ENCODE measurements around the gene OPA3. TPM values are rescaled to one million over a fixed set of nuclear protein-coding genes. Genes with fewer than 3 reads are reported as not detected.

Gene OPA3
- total and polyA plus RNA-seq, 2 experiments from 2014 or later: 11.5 to 14.5 TPM

DNA sequence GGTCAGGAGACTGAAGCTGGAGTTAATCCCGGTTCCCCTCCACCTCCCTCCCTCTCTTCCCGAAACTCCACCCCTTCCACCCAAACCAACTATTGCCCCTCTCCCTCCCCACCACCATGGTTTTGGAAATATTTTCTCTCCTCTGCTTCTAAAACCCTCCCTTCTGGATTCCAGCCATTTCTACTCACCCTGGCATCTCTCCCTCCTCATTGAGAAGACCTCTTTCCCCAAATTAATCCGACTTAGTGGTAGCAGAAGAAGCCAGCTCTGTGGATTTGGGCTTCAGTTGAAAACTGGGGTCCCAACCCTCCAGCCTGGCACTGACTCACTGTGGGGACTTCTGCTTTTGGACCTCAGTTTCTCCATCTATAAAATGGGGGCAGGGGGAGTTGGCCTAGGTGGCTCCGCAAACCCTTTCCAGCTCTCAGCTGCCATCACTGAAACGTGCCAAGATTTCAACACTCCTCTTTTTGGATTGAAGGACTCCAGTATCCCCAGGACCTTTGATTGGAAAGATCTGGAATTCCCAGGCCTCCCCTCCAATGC, 15.8 kb upstream of the OPA3 start:
- no peaks in the 10 kb centered on the region for H3K9me3 Mint-ChIP-seq
- H4K20me1 ChIP-seq (replicated peaks; ENCODE audit: insufficient read depth): no peaks in the 10 kb centered on the region; the same call in 1 of the 2 replicates
- H3K36me3 ChIP-seq (ENCODE audit: insufficient read depth): no peaks in the 10 kb centered on the region
- peaks cover 64% of the 10 kb centered on the region for H3K27me3 Mint-ChIP-seq (ENCODE audit: insufficient read depth, low read depth, poor library complexity)
- ATAC-seq (no peak), DNase-seq (ENCODE audit: low spot score) (no peak)
- H3K4me1 Mint-ChIP-seq: peaks cover 52% of the 10 kb centered on the region
- H3K27ac Mint-ChIP-seq: no peak overlapping the region
- H3K27me3 ChIP-seq (ENCODE audit: insufficient read depth): peaks cover 96% of the 10 kb centered on the region
- no peaks in the 10 kb centered on the region for H3K79me2 ChIP-seq (replicated peaks; ENCODE audit: insufficient read depth)
- H3K36me3 Mint-ChIP-seq (ENCODE audit: low read depth): no peaks in the 10 kb centered on the region; the same call in 2 of the 3 replicates
- no peak overlapping the region for H3K27ac ChIP-seq (ENCODE audit: low read depth)
- peak overlapping the region; percentile 67 for H3K4me3 ChIP-seq
- H2AFZ ChIP-seq: no peak overlapping the region
- H3K9me2 ChIP-seq (ENCODE audit: insufficient read depth): no peaks in the 10 kb centered on the region
- H3K4me3 Mint-ChIP-seq: peak overlapping the region; percentile 65; the same call in 1 of the 3 replicates
- peak overlapping the region; percentile 97 for H3K4me2 ChIP-seq
- no peak for TF ChIP-seq EZH2phosphoT487 (IDR thresholded peaks at IDR 0.05; ENCODE audit: unreplicated experiment)
- TF ChIP-seq EZH2 (IDR thresholded peaks at IDR 0.05; ENCODE audit: low read depth, unreplicated experiment): peak; percentile 17
- peaks cover 52% of the 10 kb centered on the region for H3K4me1 ChIP-seq (ENCODE audit: insufficient read depth)
- peaks cover 22% of the 10 kb centered on the region; the same call in 1 of the 2 replicates for H3F3A ChIP-seq (replicated peaks; ENCODE audit: low read depth)

DNA sequence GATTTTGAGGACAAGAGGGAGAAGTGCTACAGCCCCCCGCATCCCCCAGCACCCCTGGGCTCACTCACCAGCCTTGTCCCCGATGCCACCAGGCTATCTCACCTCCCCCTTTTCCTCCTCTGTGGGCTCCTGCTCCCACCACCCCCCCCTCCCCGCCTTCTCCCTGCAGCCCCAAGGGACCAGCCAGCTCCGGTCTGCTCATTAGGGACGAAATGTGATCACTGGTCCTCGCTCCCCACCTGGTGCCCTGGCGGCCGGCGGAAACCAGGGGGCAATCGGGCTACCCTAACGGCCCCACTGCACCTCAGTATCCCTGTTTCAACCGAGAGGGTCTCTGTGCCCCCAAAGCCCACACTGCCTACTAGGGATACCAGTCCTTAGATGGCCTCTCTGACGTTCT, 14.7 kb upstream of the OPA3 start:
- no peaks in the 10 kb centered on the region; the same call in 2 of the 3 replicates for H3K36me3 Mint-ChIP-seq (ENCODE audit: low read depth)
- Histone ChIP-seq H4K20me1 (replicated peaks; ENCODE audit: insufficient read depth) (no peaks in the 10 kb centered on the region; the same call in 1 of the 2 replicates), H3K27ac (ENCODE audit: low read depth) (no peak overlapping the region), H3F3A (replicated peaks; ENCODE audit: low read depth) (peaks cover 22% of the 10 kb centered on the region; the same call in 1 of the 2 replicates), H2AFZ (peak overlapping the region; percentile 72; the same call in 1 of the 2 replicates), H3K27me3 (ENCODE audit: insufficient read depth) (peaks cover 90% of the 10 kb centered on the region), H3K4me3 (peak overlapping the region; percentile 67), H3K4me1 (ENCODE audit: insufficient read depth) (peaks cover 53% of the 10 kb centered on the region), H3K79me2 (replicated peaks; ENCODE audit: insufficient read depth) (no peaks in the 10 kb centered on the region), H3K36me3 (ENCODE audit: insufficient read depth) (no peaks in the 10 kb centered on the region), H3K4me2 (peak overlapping the region; percentile 97), H3K9me2 (ENCODE audit: insufficient read depth) (no peaks in the 10 kb centered on the region)
- TF ChIP-seq, protein P1, sequence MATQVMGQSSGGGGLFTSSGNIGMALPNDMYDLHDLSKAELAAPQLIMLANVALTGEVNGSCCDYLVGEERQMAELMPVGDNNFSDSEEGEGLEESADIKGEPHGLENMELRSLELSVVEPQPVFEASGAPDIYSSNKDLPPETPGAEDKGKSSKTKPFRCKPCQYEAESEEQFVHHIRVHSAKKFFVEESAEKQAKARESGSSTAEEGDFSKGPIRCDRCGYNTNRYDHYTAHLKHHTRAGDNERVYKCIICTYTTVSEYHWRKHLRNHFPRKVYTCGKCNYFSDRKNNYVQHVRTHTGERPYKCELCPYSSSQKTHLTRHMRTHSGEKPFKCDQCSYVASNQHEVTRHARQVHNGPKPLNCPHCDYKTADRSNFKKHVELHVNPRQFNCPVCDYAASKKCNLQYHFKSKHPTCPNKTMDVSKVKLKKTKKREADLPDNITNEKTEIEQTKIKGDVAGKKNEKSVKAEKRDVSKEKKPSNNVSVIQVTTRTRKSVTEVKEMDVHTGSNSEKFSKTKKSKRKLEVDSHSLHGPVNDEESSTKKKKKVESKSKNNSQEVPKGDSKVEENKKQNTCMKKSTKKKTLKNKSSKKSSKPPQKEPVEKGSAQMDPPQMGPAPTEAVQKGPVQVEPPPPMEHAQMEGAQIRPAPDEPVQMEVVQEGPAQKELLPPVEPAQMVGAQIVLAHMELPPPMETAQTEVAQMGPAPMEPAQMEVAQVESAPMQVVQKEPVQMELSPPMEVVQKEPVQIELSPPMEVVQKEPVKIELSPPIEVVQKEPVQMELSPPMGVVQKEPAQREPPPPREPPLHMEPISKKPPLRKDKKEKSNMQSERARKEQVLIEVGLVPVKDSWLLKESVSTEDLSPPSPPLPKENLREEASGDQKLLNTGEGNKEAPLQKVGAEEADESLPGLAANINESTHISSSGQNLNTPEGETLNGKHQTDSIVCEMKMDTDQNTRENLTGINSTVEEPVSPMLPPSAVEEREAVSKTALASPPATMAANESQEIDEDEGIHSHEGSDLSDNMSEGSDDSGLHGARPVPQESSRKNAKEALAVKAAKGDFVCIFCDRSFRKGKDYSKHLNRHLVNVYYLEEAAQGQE (IDR thresholded peaks at IDR 0.05; ENCODE audit: unreplicated experiment): no peak
- TF ChIP-seq, protein P2, sequence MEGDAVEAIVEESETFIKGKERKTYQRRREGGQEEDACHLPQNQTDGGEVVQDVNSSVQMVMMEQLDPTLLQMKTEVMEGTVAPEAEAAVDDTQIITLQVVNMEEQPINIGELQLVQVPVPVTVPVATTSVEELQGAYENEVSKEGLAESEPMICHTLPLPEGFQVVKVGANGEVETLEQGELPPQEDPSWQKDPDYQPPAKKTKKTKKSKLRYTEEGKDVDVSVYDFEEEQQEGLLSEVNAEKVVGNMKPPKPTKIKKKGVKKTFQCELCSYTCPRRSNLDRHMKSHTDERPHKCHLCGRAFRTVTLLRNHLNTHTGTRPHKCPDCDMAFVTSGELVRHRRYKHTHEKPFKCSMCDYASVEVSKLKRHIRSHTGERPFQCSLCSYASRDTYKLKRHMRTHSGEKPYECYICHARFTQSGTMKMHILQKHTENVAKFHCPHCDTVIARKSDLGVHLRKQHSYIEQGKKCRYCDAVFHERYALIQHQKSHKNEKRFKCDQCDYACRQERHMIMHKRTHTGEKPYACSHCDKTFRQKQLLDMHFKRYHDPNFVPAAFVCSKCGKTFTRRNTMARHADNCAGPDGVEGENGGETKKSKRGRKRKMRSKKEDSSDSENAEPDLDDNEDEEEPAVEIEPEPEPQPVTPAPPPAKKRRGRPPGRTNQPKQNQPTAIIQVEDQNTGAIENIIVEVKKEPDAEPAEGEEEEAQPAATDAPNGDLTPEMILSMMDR (conservative IDR thresholded peaks at IDR 0.05; ENCODE audit: low read depth in 2 of 2): peak; percentile 16 to 19; a peak in 2 of 4 replicates
- H3K4me3 Mint-ChIP-seq: peak overlapping the region; percentile 65; the same call in 2 of the 3 replicates
- no peak overlapping the region for H3K27ac Mint-ChIP-seq
- no peak for DNase-seq (ENCODE audit: low spot score)
- no peaks in the 10 kb centered on the region for H3K9me3 Mint-ChIP-seq
- peaks cover 54% of the 10 kb centered on the region for H3K4me1 Mint-ChIP-seq
- peak; percentile 8 for ATAC-seq
- H3K27me3 Mint-ChIP-seq (ENCODE audit: insufficient read depth, low read depth, poor library complexity): peaks cover 66% of the 10 kb centered on the region

Data from GM23338 (cell line).